Measurements from ENCODE around the gene TRMT61A. TPM values are rescaled to one million over a fixed set of nuclear protein-coding genes. Genes with fewer than 3 reads are reported as not detected.

TRMT61A gene
- total and polyA plus RNA-seq, 9 of the 15 experiments (the other 6 are each of a cell fraction or from before 2014, with no cell fraction given): 0.10 to 24.8 (median 5.1) TPM

DNA sequence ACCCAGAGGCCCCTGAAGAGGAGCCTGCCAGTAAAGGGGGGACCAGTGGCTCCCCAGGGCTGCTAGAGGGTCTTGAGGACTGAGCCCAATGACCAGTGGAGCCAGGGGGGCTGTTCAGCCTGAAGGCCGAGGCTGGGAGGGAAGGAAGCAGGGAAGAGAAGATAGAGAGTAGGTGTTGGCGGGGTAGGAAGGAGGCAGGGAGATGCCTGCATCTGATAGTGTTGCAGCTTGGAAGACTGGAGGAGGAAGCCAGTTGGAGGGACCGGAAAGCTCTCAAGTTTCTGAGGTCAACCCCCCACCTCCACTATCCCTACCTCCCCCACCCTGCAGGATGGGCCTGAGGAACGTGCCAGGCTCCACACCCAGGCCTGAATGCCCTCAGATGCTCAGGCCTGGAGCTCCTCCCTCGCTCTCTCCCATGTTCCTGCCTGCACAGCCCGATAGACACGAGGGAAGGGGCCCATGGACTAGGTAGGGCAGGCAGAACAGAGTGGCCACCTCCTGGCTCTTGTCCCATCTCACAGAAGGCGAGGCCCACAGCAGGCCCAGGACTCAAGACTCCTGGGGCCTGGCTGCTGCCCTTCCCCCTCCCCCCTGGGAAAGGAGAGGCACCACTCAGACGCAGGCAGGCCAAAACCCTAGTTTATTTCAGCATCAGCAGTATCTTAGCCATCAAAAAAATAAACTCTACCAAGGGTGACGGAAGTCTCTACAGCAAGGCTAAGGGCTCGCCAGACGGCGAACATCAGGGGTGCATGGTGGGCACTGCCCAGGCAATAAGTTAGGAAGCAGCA is 9.8 kb upstream of the TRMT61A start (continued):
- TF ChIP-seq, protein P1, sequence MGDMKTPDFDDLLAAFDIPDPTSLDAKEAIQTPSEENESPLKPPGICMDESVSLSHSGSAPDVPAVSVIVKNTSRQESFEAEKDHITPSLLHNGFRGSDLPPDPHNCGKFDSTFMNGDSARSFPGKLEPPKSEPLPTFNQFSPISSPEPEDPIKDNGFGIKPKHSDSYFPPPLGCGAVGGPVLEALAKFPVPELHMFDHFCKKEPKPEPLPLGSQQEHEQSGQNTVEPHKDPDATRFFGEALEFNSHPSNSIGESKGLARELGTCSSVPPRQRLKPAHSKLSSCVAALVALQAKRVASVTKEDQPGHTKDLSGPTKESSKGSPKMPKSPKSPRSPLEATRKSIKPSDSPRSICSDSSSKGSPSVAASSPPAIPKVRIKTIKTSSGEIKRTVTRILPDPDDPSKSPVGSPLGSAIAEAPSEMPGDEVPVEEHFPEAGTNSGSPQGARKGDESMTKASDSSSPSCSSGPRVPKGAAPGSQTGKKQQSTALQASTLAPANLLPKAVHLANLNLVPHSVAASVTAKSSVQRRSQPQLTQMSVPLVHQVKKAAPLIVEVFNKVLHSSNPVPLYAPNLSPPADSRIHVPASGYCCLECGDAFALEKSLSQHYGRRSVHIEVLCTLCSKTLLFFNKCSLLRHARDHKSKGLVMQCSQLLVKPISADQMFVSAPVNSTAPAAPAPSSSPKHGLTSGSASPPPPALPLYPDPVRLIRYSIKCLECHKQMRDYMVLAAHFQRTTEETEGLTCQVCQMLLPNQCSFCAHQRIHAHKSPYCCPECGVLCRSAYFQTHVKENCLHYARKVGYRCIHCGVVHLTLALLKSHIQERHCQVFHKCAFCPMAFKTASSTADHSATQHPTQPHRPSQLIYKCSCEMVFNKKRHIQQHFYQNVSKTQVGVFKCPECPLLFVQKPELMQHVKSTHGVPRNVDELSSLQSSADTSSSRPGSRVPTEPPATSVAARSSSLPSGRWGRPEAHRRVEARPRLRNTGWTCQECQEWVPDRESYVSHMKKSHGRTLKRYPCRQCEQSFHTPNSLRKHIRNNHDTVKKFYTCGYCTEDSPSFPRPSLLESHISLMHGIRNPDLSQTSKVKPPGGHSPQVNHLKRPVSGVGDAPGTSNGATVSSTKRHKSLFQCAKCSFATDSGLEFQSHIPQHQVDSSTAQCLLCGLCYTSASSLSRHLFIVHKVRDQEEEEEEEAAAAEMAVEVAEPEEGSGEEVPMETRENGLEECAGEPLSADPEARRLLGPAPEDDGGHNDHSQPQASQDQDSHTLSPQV (IDR thresholded peaks at IDR 0.05): no peak
- TF ChIP-seq NFXL1 (CRISPR knock-in tag; IDR thresholded peaks at IDR 0.05) (no peak), DDX20 (tag; IDR thresholded peaks at IDR 0.05; ENCODE audit: low read depth) (no peak), BHLHE40 (IDR thresholded peaks at IDR 0.05; ENCODE audit: low read length) (peak; percentile 71), CBFB (CRISPR knock-in tag; IDR thresholded peaks at IDR 0.05) (no peak), TEAD2 (tag; IDR thresholded peaks at IDR 0.05) (no peak), ZNF778 (CRISPR knock-in tag; IDR thresholded peaks at IDR 0.05) (no peak), TAF7 (tag; IDR thresholded peaks at IDR 0.05) (no peak), ZKSCAN3 (CRISPR knock-in tag; IDR thresholded peaks at IDR 0.05) (no peak), EWSR1 (IDR thresholded peaks at IDR 0.05; ENCODE audit: borderline replicate concordance, low read depth, partially characterized antibody) (no peak), NFRKB (IDR thresholded peaks at IDR 0.05; ENCODE audit: low read depth) (no peak), NFE2 (IDR thresholded peaks at IDR 0.05; ENCODE audit: low read depth) (no peak), ZNF124 (CRISPR knock-in tag; IDR thresholded peaks at IDR 0.05) (no peak)
- TF ChIP-seq, protein P2, sequence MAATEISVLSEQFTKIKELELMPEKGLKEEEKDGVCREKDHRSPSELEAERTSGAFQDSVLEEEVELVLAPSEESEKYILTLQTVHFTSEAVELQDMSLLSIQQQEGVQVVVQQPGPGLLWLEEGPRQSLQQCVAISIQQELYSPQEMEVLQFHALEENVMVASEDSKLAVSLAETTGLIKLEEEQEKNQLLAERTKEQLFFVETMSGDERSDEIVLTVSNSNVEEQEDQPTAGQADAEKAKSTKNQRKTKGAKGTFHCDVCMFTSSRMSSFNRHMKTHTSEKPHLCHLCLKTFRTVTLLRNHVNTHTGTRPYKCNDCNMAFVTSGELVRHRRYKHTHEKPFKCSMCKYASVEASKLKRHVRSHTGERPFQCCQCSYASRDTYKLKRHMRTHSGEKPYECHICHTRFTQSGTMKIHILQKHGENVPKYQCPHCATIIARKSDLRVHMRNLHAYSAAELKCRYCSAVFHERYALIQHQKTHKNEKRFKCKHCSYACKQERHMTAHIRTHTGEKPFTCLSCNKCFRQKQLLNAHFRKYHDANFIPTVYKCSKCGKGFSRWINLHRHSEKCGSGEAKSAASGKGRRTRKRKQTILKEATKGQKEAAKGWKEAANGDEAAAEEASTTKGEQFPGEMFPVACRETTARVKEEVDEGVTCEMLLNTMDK (IDR thresholded peaks at IDR 0.05; ENCODE audit: borderline replicate concordance, insufficient read depth, low read depth, low read length, poor library complexity, severe bottlenecking): no peak
- TF ChIP-seq, protein P3, sequence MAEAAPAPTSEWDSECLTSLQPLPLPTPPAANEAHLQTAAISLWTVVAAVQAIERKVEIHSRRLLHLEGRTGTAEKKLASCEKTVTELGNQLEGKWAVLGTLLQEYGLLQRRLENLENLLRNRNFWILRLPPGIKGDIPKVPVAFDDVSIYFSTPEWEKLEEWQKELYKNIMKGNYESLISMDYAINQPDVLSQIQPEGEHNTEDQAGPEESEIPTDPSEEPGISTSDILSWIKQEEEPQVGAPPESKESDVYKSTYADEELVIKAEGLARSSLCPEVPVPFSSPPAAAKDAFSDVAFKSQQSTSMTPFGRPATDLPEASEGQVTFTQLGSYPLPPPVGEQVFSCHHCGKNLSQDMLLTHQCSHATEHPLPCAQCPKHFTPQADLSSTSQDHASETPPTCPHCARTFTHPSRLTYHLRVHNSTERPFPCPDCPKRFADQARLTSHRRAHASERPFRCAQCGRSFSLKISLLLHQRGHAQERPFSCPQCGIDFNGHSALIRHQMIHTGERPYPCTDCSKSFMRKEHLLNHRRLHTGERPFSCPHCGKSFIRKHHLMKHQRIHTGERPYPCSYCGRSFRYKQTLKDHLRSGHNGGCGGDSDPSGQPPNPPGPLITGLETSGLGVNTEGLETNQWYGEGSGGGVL (CRISPR knock-in tag; IDR thresholded peaks at IDR 0.05): no peak
- TF ChIP-seq, protein P4, sequence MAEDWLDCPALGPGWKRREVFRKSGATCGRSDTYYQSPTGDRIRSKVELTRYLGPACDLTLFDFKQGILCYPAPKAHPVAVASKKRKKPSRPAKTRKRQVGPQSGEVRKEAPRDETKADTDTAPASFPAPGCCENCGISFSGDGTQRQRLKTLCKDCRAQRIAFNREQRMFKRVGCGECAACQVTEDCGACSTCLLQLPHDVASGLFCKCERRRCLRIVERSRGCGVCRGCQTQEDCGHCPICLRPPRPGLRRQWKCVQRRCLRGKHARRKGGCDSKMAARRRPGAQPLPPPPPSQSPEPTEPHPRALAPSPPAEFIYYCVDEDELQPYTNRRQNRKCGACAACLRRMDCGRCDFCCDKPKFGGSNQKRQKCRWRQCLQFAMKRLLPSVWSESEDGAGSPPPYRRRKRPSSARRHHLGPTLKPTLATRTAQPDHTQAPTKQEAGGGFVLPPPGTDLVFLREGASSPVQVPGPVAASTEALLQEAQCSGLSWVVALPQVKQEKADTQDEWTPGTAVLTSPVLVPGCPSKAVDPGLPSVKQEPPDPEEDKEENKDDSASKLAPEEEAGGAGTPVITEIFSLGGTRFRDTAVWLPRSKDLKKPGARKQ (CRISPR knock-in tag; IDR thresholded peaks at IDR 0.05): no peak
- TF ChIP-seq, protein P5, sequence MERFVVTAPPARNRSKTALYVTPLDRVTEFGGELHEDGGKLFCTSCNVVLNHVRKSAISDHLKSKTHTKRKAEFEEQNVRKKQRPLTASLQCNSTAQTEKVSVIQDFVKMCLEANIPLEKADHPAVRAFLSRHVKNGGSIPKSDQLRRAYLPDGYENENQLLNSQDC (CRISPR knock-in tag; IDR thresholded peaks at IDR 0.05): no peak

Measured in K562 (cell line).